Neuronal stem cell (in vitro differentiated cells): ENCODE measurements around the gene CDK3.
"Not testable (repeated sequence)": the region's sequence is repeated elsewhere in the genome, so short reads cannot be mapped to it uniquely, and the experiment has no call there.

Experiments used
- DNase-seq: peaks from one replicate; pipeline ENCODE4 v3.0.0-alpha.2; 2013; ENCODE audit warnings: low spot score
- H2AFZ ChIP-seq: one replicate; pipeline ENCODE4 v1.6.1; 2013; ENCODE audit warnings: mild to moderate bottlenecking, low read length, inconsistent platforms
- H2AK5ac ChIP-seq: 2 replicates; pipeline ENCODE4 v1.6.1; 2013; ENCODE audit warnings: low read depth, mild to moderate bottlenecking, inconsistent platforms, low read length, moderate library complexity, mixed read lengths
- H2BK120ac ChIP-seq: 2 replicates; pipeline ENCODE4 v1.6.1; 2013; ENCODE audit warnings: low read depth, mild to moderate bottlenecking, inconsistent platforms, low read length, moderate library complexity, mixed read lengths
- H2BK12ac ChIP-seq: one replicate; pipeline ENCODE4 v1.6.1; 2013; ENCODE audit warnings: low read length, inconsistent platforms
- H2BK15ac ChIP-seq: 2 replicates; pipeline ENCODE4 v1.6.1; 2013; ENCODE audit warnings: mild to moderate bottlenecking, low read length, inconsistent platforms, mixed read lengths
- H2BK5ac ChIP-seq: one replicate; pipeline ENCODE4 v1.6.1; 2013; ENCODE audit warnings: inconsistent platforms, mild to moderate bottlenecking, low read length, moderate library complexity
- H3K14ac ChIP-seq: one replicate; pipeline ENCODE4 v1.6.1; 2013; ENCODE audit warnings: low read length, inconsistent platforms
- H3K18ac ChIP-seq: 2 replicates; pipeline ENCODE4 v1.6.1; 2013; ENCODE audit warnings: low read length, inconsistent platforms
- H3K23ac ChIP-seq: 2 replicates; pipeline ENCODE4 v1.6.1; 2013; ENCODE audit warnings: low read depth, mild to moderate bottlenecking, mixed read lengths, low read length, inconsistent platforms; ENCODE audit not compliant: poor library complexity
- H3K27ac ChIP-seq: replicated peaks from 3 replicates; pipeline ENCODE4 v1.5.1; 2013; ENCODE audit warnings: low read length, inconsistent platforms
- H3K27me3 ChIP-seq, 3 experiments: 2 replicates each; pipeline ENCODE4 v1.6.1; 2013; ENCODE audit warnings: low read length in 3 of 3, mild to moderate bottlenecking in 2 of 3, inconsistent platforms in 1 of 3, low read depth in 1 of 3, mixed read lengths in 1 of 3, moderate library complexity in 1 of 3; ENCODE audit not compliant: control insufficient read depth in 3 of 3, insufficient read depth in 3 of 3
- H3K36me3 ChIP-seq, 2 donors: replicated peaks in 1 of 2; 2 replicates each; pipeline ENCODE4 v1.6.1; 2013; ENCODE audit warnings: low read length in 2 of 2; ENCODE audit not compliant: control insufficient read depth in 2 of 2, insufficient read depth in 2 of 2
- H3K4ac ChIP-seq: 2 replicates; pipeline ENCODE4 v1.6.1; 2013; ENCODE audit warnings: inconsistent platforms, mild to moderate bottlenecking, low read length, moderate library complexity
- H3K4me1 ChIP-seq, 2 donors: 1 replicate in 1 of 2; 2 replicates in 1 of 2; pipeline ENCODE4 v1.6.1; 2013; ENCODE audit warnings: low read length in 2 of 2, low read depth in 1 of 2; ENCODE audit not compliant: control insufficient read depth in 2 of 2, insufficient read depth in 1 of 2
- H3K4me2 ChIP-seq: one replicate; pipeline ENCODE4 v1.6.1; 2013; ENCODE audit warnings: mild to moderate bottlenecking, low read length, inconsistent platforms; ENCODE audit not compliant: insufficient read depth, poor library complexity, severe bottlenecking
- H3K4me3 ChIP-seq, 2 donors: 2 replicates each; pipeline ENCODE4 v1.5.1; 2013; ENCODE audit warnings: low read length in 2 of 2, mild to moderate bottlenecking in 2 of 2, inconsistent platforms in 1 of 2, moderate library complexity in 1 of 2
- H3K79me1 ChIP-seq: one replicate; pipeline ENCODE4 v1.6.1; 2013; ENCODE audit warnings: low read depth, mild to moderate bottlenecking, inconsistent platforms, low read length, moderate library complexity
- H3K9ac ChIP-seq: one replicate; pipeline ENCODE4 v1.6.1; 2013; ENCODE audit warnings: mild to moderate bottlenecking, low read depth, low read length, inconsistent platforms; ENCODE audit not compliant: poor library complexity
- H3K9me3 ChIP-seq, 2 donors: replicated peaks in 1 of 2; 2 replicates each; pipeline versions ENCODE3 to v1.6.1; 2013; ENCODE audit warnings: low read length in 2 of 2, mild to moderate bottlenecking in 2 of 2, inconsistent platforms in 1 of 2, low read depth in 1 of 2, mixed read lengths in 1 of 2, moderate library complexity in 1 of 2; ENCODE audit not compliant: control insufficient read depth in 2 of 2, insufficient read depth in 1 of 2
- H4K8ac ChIP-seq: one replicate; pipeline ENCODE4 v1.6.1; 2013; ENCODE audit warnings: low read depth, mild to moderate bottlenecking, inconsistent platforms, low read length, moderate library complexity
- H4K91ac ChIP-seq: one replicate; pipeline ENCODE4 v1.6.1; 2013; ENCODE audit warnings: low read length, low read depth, mild to moderate bottlenecking, inconsistent platforms; ENCODE audit not compliant: poor library complexity
- WGBS, 2 donors: extraction: QIAGEN DNeasy Blood & Tissue Kit; methylation state at CpG; one replicate each; pipeline ENCODE4 v1.1.7; 2013; ENCODE audit warnings: missing lambda C conversion rate in 2 of 2, mixed read lengths in 1 of 2; ENCODE audit not compliant: insufficient read length in 2 of 2, insufficient replicate concordance in 1 of 2; ENCODE audit errors: extremely low coverage in 2 of 2; 5-methylcytosine and 5-hydroxymethylcytosine counted together

The CDK3 gene

DNA sequence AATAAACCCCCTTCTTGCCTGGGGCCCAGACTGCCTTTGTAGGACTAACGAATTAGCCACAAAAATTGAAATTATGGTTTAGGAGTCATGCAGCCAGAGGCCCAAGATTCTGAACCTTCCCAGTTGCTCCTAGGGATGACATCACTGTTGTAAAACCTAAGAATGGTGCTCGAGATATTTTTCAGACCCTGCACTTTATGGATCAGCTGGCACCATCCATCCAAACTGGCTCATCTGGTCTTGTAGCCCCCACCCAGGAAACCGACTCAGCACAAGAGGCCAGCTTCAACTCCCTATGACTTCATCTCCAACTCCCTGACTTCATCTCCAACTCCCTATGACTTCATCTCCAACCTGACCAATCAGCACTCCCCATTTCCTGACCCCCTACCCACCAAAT is 37.4 kb downstream of the CDK3 start:
- no peaks in the 10 kb centered on the region for H3K27me3 ChIP-seq
- WGBS, 2 donors: no CpG with 5 or more reads among the region's 3 CpGs
- peaks cover 0 to 8% of the 10 kb centered on the region in 2 donors for H3K4me1 ChIP-seq
- no peak for DNase-seq
- H3K79me1 ChIP-seq: no peaks in the 10 kb centered on the region
- H3K36me3 ChIP-seq: peaks cover 28 to 63% of the 10 kb centered on the region in 2 donors
- no peak overlapping the region for H2BK120ac ChIP-seq
- no peak overlapping the region for H2AFZ ChIP-seq
- no peak overlapping the region for H4K91ac ChIP-seq
- peaks cover 0 to 8% of the 10 kb centered on the region in 2 donors for H3K9me3 ChIP-seq
- H4K8ac ChIP-seq: no peak overlapping the region
- no peak overlapping the region for H2AK5ac ChIP-seq
- no peak overlapping the region for H3K4ac ChIP-seq
- H3K14ac ChIP-seq: no peak overlapping the region
- no peak overlapping the region for H3K18ac ChIP-seq
- no peak overlapping the region for H3K9ac ChIP-seq
- no peak overlapping the region for H3K23ac ChIP-seq
- no peak overlapping the region for H2BK12ac ChIP-seq
- H2BK5ac ChIP-seq: no peak overlapping the region
- no peak overlapping the region for H3K27ac ChIP-seq
- no peak overlapping the region for H2BK15ac ChIP-seq
- H3K4me3 ChIP-seq: no peak overlapping the region
- no peak overlapping the region for H3K4me2 ChIP-seq

DNA sequence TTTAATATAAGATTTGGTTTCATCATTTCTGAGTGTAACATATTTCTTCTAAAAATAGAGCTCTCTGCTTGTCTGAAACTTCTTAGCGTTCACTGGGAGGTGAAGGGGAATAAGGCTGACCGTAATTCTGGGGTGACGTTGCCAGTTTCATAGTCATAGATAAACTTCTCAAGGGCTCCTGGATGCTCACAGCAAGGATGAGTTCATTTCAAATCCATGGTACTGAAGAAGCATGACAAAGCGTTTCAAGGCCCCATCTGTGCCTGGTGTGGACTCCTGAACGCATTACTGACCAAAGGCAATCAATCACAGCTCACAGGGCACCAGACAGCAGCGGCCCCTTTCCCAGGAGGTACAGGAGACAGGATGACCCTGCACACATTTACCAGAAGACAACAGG is 38.5 kb downstream of the CDK3 start:
- Histone ChIP-seq H2BK5ac (no peak overlapping the region), H3K4me1 (peaks cover 0 to 8% of the 10 kb centered on the region in 2 donors), H3K4ac (no peak overlapping the region), H3K18ac (no peak overlapping the region), H4K8ac (no peak overlapping the region), H3K36me3 (peaks cover 38 to 74% of the 10 kb centered on the region in 2 donors), H2BK12ac (no peak overlapping the region), H3K9me3 (no peaks in the 10 kb centered on the region), H2AFZ (no peak overlapping the region), H4K91ac (no peak overlapping the region), H3K9ac (no peak overlapping the region), H3K27me3 (no peaks in the 10 kb centered on the region), H3K23ac (no peak overlapping the region), H3K4me3 (no peak overlapping the region), H2BK15ac (no peak overlapping the region), H2AK5ac (no peak overlapping the region), H3K4me2 (no peak overlapping the region), H3K27ac (peak overlapping the region; percentile 12), H3K14ac (no peak overlapping the region), H2BK120ac (no peak overlapping the region), H3K79me1 (no peaks in the 10 kb centered on the region)
- no peak for DNase-seq
- no CpG with 5 or more reads among the region's 6 CpGs for WGBS, 2 donors

GRCh38 chr17:76040376-76040775 is 39.7 kb downstream of the CDK3 start:
- H3K4me1 ChIP-seq: peaks cover 0 to 8% of the 10 kb centered on the region in 2 donors
- no peaks in the 10 kb centered on the region for H3K79me1 ChIP-seq
- no CpG with 5 or more reads among the region's 6 CpGs for WGBS, 2 donors
- no peak overlapping the region for H2BK12ac ChIP-seq
- H3K23ac ChIP-seq: no peak overlapping the region
- no peak overlapping the region for H2BK5ac ChIP-seq
- no peak overlapping the region for H3K9ac ChIP-seq
- H4K91ac ChIP-seq: no peak overlapping the region
- H3K14ac ChIP-seq: no peak overlapping the region
- no peak overlapping the region for H4K8ac ChIP-seq
- no peak overlapping the region for H3K4me2 ChIP-seq
- H3K27me3 ChIP-seq: peaks cover 0 to 1% (median 0%) of the 10 kb centered on the region in 3 experiments
- no peaks in the 10 kb centered on the region for H3K9me3 ChIP-seq
- no peak overlapping the region for H2BK15ac ChIP-seq
- no peak overlapping the region for H3K18ac ChIP-seq
- H2BK120ac ChIP-seq: no peak overlapping the region
- H3K27ac ChIP-seq: no peak overlapping the region
- H3K4ac ChIP-seq: no peak overlapping the region
- H2AK5ac ChIP-seq: no peak overlapping the region
- no peak for DNase-seq
- no peak overlapping the region for H2AFZ ChIP-seq
- H3K36me3 ChIP-seq: peaks cover 46 to 86% of the 10 kb centered on the region in 2 donors
- peak overlapping the region in 1 of 2 donors; percentile 39 for H3K4me3 ChIP-seq

- not testable (repeated sequence) for H2AK5ac ChIP-seq, H2BK120ac ChIP-seq, H3K9ac ChIP-seq, H3K27me3 ChIP-seq, H3K4me3 ChIP-seq, H3K4me1 ChIP-seq, H3K79me1 ChIP-seq, H3K27ac ChIP-seq, H2BK15ac ChIP-seq, H4K91ac ChIP-seq, H3K18ac ChIP-seq, H2AFZ ChIP-seq, H3K14ac ChIP-seq, H3K4me2 ChIP-seq, H3K23ac ChIP-seq, H2BK12ac ChIP-seq, H3K4ac ChIP-seq, DNase-seq, H2BK5ac ChIP-seq, H3K9me3 ChIP-seq, H4K8ac ChIP-seq
- H3K36me3 ChIP-seq: peaks cover 61 to 96% of the 10 kb centered on the region in 2 donors
- WGBS, 2 donors: no CpG with 5 or more reads among the region's 3 CpGs
Observed at GRCh38 chr17:76042868-76043267, 42.2 kb downstream of the CDK3 start.
